T47D (cell line): Measurements from ENCODE around the gene SPI1.
A peak's percentile ranks its signal among the peaks of the same experiment; 100 is the strongest.

ENCODE experiments used
- DNase-seq, 2 experiments: peaks; one replicate each; pipeline versions ENCODE4 v3.0.0 to v3.0.0-alpha.2; 2011 to 2012; ENCODE audit warnings: low read depth in 1 of 2, low spot score in 1 of 2
- JUND ChIP-seq: IDR thresholded peaks from 2 replicates; pipeline ENCODE4 v1.6.1; 2012; ENCODE audit warnings: low read depth
- in situ Hi-C: cut with HindIII; loops from 2 replicates; pipeline ENCODE4 v1.10.0; 2016; ENCODE audit warnings: low sequenced_read_pairs, low pct_unique_long_range_greater_than_20kb

Gene SPI1

DNA sequence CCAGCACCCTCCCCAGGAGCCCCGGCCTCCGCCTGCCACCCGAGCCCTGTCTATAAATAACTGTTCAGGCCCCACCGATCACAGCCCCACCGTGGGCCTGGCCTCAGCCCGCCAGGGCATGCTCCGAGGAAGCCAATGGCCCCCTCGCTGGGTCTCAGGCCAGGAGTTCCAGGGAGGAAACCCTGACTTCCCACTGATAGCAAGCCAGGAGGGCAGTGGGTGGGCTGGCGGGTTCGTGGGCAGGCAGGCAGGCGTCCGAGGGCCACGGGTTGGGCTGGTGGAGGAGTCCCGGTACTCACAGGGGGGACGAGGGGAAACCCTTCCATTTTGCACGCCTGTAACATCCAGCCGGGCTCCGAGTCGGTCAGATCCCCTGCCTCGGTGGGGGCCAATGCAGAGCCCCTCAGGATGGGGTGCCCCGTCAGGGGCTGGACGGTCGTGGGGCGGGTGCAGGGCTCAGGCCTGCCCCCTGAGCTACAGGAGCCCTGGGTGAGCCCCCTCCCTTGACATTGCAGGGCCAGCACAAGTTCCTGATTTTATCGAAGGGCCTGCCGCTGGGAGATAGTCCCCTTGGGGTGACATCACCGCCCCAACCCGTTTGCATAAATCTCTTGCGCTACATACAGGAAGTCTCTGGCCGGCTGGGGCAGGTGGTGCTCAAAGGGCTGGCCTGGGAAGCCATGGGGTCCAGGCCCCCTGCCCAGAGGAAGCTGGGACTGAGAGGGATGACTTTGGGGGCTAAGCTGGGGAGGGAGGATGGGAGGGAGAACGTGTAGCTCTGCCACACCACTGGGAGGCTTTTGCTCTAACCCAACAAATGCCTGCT is at the start of gene SPI1:
Gene SPI1, minus strand, starts transcription at position 538 of the 826 bp plus-strand sequence. Its CDS starts 194 bp downstream, at position 344.
- TF ChIP-seq JUND = no peak
- in situ Hi-C loops = no loop called here
- no peak for DNase-seq

DNA sequence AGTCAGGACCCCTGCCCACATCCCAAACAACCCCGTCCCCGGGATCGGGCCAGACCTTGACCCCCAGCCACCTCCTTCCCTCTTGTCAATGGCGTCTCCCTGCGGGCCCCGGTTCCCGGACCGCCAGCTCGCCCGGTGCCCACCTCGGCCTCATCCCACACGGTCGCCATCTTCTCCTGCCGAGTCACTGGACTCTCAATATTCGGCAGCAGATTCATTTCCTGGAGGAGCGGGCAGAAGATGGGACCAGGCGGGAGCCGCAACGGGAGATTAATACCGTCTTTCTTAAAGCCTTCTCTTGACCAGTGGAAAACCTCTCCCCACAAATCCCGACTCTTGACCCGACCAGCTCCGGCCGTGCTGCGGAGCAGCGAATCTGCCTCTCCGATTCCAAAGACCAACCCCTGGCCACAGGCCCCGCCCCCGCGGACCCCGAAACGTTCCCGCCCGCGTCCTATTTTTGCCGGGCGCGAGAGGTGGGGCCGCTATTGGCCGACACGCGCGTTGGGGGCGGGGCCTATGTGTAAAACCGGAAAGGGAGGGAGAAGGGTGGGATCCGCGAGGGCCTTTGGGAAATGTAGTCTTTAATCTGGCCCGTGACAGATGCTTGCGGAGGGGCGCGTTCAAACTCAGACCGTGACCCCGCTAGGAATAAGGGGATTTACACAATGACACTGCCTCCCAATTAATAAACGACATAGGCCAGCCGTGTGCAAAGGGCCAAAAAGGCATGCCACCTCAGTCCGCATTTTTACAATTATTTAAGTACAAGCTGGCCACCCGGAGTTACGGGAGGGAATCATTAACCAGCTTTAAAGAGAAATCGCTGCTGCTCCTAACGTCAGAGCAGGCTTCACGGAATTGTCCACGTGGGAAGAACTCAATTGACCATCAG is 48.0 kb upstream of the SPI1 start, which contains the start of gene PSMC3:
Gene PSMC3, minus strand, starts transcription at position 378 of the 895 bp plus-strand sequence. Its CDS starts 160 bp downstream, at position 218.
- in situ Hi-C loops = no loop called here
- DNase-seq = peak; percentile 86 to 99
- no peak for TF ChIP-seq JUND

- TF ChIP-seq JUND = no peak
- DNase-seq = no peak
- in situ Hi-C loops = no loop called here
Measured at GRCh38 chr11:47425611-47426010, 47.3 kb upstream of the SPI1 start.

DNA sequence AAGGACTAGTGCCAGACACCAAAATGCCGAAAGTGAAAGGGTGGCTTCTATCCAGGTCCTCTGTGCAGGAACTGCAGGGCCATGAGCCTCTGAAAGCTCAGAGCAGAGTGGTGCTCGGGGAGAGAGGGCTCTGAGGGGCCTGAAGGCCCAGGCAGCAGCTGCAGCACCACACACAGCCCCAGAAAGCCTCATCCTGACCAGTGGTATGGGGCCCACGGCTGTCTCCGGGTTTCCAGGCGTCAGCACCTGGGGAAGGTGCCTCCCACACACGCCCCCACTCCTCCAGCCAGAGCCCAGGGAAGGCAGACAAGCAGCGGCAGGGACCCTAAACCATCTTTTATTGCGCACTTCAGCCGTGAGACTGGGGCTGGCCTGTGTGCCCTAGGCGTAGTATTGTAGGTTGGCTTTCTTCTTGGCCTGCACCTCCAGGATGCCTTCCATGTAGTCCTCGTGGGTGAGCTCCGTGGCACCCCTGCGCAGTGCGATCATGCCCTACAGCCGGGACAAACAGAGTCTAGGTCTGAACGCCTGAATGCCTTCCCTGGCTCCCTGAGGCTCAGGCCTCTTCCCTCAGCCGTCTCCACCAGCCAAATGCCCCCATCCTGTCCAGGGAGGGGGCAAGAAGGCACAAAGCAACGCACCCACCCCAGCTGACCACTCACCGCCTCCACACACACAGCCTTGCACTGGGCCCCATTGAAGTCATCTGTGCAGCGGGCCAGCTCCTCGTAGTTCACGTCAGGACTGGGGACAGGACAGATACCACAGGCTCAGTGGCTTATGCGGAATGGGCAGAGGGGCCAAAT is 40.3 kb upstream of the SPI1 start:
- no peak for TF ChIP-seq JUND
- in situ Hi-C loops = no loop called here
- no peak for DNase-seq

GRCh38 chr11:47417712-47418111 is 39.4 kb upstream of the SPI1 start:
- DNase-seq = no peak
- in situ Hi-C loops = no loop called here
- no peak for TF ChIP-seq JUND

GRCh38 chr11:47415949-47416472 is 37.7 kb upstream of the SPI1 start:
- peak; percentile 80 to 84 for DNase-seq
- in situ Hi-C loops = no loop called here
- no peak for TF ChIP-seq JUND

DNA sequence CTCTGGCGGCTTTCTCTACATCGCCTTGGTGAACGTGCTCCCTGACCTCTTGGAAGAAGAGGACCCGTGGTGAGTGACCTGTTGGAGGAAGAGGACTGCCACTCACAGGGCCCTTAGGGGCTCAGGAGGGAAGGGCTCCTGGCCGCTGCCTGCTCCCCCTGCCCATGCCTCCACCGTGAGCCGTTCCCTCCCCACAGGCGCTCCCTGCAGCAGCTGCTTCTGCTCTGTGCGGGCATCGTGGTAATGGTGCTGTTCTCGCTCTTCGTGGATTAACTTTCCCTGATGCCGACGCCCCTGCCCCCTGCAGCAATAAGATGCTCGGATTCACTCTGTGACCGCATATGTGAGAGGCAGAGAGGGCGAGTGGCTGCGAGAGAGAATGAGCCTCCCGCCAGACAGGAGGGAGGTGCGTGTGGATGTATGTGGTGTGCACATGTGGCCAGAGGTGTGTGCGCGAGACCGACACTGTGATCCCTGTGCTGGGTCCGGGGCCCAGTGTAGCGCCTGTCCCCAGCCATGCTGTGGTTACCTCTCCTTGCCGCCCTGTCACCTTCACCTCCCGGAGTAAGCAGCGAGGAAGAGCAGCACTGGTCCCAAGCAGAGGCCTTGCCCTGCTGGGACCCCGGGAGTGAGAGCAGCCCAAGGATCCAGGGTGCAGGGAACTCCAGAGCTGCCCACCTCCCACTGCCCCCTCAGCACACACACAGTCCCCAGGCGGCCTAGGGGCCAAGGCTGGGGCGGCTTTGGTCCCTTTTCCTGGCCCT is 36.9 kb upstream of the SPI1 start:
- in situ Hi-C loops = no loop called here

GRCh38 chr11:47414685-47415070 is 36.3 kb upstream of the SPI1 start:
- no peak for DNase-seq
- TF ChIP-seq JUND = no peak
- in situ Hi-C loops = no loop called here

More for the DNA sequence above, 36.9 kb upstream of the SPI1 start:
- no peak for DNase-seq
- no peak for TF ChIP-seq JUND

DNA sequence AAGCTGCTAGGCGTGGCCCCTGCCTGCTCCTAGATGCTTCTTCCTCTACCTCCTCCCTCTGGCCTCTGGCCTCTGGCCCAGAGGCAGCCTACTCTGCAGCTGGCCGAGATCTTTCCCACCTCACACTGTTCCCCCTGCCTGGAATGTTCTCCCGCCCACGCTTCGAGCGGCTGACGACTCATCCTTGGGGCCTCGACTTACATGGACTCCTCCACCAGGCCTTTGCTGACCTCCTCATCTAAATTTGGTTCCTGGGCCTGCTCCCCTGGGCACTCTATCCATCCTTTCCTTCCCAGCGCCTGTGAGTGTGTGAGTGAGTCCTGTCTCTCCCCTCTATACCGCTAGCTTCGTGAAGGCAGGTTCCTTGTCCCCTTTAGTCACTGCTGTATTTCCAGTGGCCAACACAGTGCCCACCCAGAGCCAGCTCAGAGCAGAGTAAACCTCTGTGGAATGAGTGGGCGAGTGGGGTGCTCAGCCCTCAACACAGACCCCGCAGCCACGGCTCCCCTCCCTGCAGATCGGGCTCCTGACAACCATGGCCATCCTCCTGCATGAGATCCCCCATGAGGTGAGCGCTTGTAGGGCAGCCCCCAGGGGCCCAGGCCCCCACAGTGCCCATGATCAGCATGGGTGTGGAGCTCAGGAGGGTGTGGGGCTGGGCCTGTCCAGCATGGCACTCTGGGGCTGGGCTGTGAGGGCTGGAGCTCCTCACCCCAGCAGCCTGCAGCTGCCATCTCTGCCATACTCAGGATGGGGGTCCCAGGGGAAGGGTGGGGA is 35.7 kb upstream of the SPI1 start:
- in situ Hi-C loops = no loop called here
- TF ChIP-seq JUND = no peak
- DNase-seq = no peak

- TF ChIP-seq JUND = no peak
- in situ Hi-C loops = no loop called here
- no peak for DNase-seq
Measured at GRCh38 chr11:47413351-47413750, 35.0 kb upstream of the SPI1 start.
